ENCODE results near the gene CRACDL. TPM values are rescaled to one million over a fixed set of nuclear protein-coding genes. Genes with fewer than 3 reads are reported as not detected.

CRACDL gene
- total and polyA plus RNA-seq, 2 of the 13 experiments (the other 11 are each of a cell fraction or from before 2014, with no cell fraction given) = 0.15 to 0.26 TPM

GRCh38 chr2:98910349-98911125, 25.5 kb downstream of the CRACDL start (continued):
- 0 out of 4 replicates have a peak, but pooled peaks of 1 of the 2 experiments have one; percentile 9 for TF ChIP-seq HMGXB4 (CRISPR knock-in tag; IDR thresholded peaks at IDR 0.05; ENCODE audit: borderline replicate concordance in 1 of 2, low read depth in 1 of 2)
- TF ChIP-seq SP4 (CRISPR knock-in tag; IDR thresholded peaks at IDR 0.05) = 0 out of 2 replicates have a peak, but pooled peaks have one; percentile 11
- TF ChIP-seq ZNF317 (CRISPR knock-in tag; IDR thresholded peaks at IDR 0.05) = no peak
- TF ChIP-seq THAP9 (CRISPR knock-in tag; IDR thresholded peaks at IDR 0.05; ENCODE audit: borderline replicate concordance) = no peak
- no peak for TF ChIP-seq ZFP1 (CRISPR knock-in tag; IDR thresholded peaks at IDR 0.05)
- TF ChIP-seq ZBTB26 (CRISPR knock-in tag; IDR thresholded peaks at IDR 0.05; ENCODE audit: borderline replicate concordance) = no peak
- no peak for TF ChIP-seq TFAP4 (IDR thresholded peaks at IDR 0.05; ENCODE audit: borderline replicate concordance, low read depth)
- no peak for TF ChIP-seq GTF2F1 (IDR thresholded peaks at IDR 0.05; ENCODE audit: low read length)
- TF ChIP-seq AHR (CRISPR knock-in tag; IDR thresholded peaks at IDR 0.05) = no peak
- TF ChIP-seq ETV5 (CRISPR knock-in tag; IDR thresholded peaks at IDR 0.05; ENCODE audit: borderline replicate concordance) = no peak
- TF ChIP-seq ZBTB40 (IDR thresholded peaks at IDR 0.05) = no peak
- TF ChIP-seq ZBTB40 (CRISPR knock-in tag; IDR thresholded peaks at IDR 0.05) = no peak
